Measurements from ENCODE around the gene OLA1. TPM values are rescaled to one million over a fixed set of nuclear protein-coding genes. Genes with fewer than 3 reads are reported as not detected.
A peak's percentile ranks its signal among the peaks of the same experiment; 100 is the strongest.

Gene OLA1
- total and polyA plus RNA-seq, 2 of the 13 experiments (the other 11 are each of a cell fraction or from before 2014, with no cell fraction given) = 153 to 241 TPM

DNA sequence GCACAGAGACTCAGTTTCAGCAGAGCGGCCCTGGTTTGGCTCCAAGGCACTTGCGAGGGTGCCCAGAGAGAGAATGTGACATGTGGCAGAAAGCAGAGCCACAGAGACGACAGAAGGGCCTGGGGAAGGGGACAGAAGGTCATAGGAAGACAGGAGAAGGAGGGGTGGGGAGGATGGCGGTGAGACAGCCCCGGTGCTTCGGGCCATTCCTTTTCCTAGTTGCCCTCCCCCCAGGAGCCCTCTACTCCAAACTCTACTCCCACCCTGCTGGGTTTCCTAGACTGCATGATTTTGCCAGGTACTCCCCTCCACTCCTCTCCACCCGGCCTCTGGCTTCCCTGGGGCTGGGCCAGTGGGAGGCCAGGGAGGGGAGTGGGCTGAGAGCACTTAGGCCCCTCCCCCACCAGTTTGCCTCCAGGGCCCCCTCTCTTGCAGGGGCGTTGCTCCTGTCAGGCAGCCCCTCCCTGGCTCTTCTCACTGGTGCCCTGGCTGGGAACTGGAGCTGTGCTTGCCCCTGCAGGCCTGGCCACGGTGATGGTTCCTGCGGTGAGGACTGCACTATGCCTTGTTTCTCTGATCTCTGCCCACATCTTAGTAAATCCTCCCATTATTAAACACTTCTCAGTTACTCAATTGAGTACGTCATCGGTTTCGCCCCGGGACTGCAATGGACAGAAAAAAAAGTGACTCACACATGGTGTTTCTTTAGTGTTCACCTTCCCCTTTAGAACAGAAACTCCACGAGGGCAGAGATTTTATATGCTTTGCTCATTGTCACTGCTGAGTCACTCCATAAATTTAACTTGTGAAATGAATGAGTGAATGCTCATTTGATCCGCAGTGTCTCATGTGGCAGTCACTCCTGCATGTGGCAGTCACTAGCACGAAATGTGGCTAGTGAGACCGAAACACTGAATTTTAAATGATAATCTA, 224.5 kb downstream of the OLA1 start (continued):
- 0 out of 2 replicates have a peak, but pooled peaks have one; percentile 43 for TF ChIP-seq ZNF879 (CRISPR knock-in tag; IDR thresholded peaks at IDR 0.05)
- TF ChIP-seq, protein P1, sequence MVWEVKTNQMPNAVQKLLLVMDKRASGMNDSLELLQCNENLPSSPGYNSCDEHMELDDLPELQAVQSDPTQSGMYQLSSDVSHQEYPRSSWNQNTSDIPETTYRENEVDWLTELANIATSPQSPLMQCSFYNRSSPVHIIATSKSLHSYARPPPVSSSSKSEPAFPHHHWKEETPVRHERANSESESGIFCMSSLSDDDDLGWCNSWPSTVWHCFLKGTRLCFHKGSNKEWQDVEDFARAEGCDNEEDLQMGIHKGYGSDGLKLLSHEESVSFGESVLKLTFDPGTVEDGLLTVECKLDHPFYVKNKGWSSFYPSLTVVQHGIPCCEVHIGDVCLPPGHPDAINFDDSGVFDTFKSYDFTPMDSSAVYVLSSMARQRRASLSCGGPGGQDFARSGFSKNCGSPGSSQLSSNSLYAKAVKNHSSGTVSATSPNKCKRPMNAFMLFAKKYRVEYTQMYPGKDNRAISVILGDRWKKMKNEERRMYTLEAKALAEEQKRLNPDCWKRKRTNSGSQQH (CRISPR knock-in tag; IDR thresholded peaks at IDR 0.05; ENCODE audit: low read depth) = 0 out of 2 replicates have a peak, but pooled peaks have one; percentile 40
- TF ChIP-seq ZNF782 (CRISPR knock-in tag; IDR thresholded peaks at IDR 0.05; ENCODE audit: borderline replicate concordance) = 0 out of 2 replicates have a peak, but pooled peaks have one; percentile 51
- TF ChIP-seq, protein P2, sequence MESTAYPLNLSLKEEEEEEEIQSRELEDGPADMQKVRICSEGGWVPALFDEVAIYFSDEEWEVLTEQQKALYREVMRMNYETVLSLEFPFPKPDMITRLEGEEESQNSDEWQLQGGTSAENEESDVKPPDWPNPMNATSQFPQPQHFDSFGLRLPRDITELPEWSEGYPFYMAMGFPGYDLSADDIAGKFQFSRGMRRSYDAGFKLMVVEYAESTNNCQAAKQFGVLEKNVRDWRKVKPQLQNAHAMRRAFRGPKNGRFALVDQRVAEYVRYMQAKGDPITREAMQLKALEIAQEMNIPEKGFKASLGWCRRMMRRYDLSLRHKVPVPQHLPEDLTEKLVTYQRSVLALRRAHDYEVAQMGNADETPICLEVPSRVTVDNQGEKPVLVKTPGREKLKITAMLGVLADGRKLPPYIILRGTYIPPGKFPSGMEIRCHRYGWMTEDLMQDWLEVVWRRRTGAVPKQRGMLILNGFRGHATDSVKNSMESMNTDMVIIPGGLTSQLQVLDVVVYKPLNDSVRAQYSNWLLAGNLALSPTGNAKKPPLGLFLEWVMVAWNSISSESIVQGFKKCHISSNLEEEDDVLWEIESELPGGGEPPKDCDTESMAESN (CRISPR knock-in tag; conservative IDR thresholded peaks at IDR 0.05) = peak; percentile 85; the same call in 1 of the 2 replicates
- TF ChIP-seq RBM39 (IDR thresholded peaks at IDR 0.05; ENCODE audit: low read depth, low read length, poor library complexity, severe bottlenecking) = peak; percentile 32
- TF ChIP-seq, protein P3, sequence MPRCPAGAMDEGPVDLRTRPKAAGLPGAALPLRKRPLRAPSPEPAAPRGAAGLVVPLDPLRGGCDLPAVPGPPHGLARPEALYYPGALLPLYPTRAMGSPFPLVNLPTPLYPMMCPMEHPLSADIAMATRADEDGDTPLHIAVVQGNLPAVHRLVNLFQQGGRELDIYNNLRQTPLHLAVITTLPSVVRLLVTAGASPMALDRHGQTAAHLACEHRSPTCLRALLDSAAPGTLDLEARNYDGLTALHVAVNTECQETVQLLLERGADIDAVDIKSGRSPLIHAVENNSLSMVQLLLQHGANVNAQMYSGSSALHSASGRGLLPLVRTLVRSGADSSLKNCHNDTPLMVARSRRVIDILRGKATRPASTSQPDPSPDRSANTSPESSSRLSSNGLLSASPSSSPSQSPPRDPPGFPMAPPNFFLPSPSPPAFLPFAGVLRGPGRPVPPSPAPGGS (CRISPR knock-in tag; IDR thresholded peaks at IDR 0.05) = 0 out of 2 replicates have a peak, but pooled peaks have one; percentile 22
- 0 out of 2 replicates have a peak, but pooled peaks have one; percentile 32 for TF ChIP-seq ZNF292 (CRISPR knock-in tag; IDR thresholded peaks at IDR 0.05; ENCODE audit: borderline replicate concordance, low read depth)
- TF ChIP-seq IRF2 (CRISPR knock-in tag; IDR thresholded peaks at IDR 0.05) = 0 out of 2 replicates have a peak, but pooled peaks have one; percentile 22
- peak; percentile 43; the same call in 1 of the 2 replicates for TF ChIP-seq JUN (CRISPR knock-in tag; IDR thresholded peaks at IDR 0.05)
- TF ChIP-seq ZNF747 (CRISPR knock-in tag; IDR thresholded peaks at IDR 0.05; ENCODE audit: borderline replicate concordance) = no peak
- TF ChIP-seq PAXIP1 (CRISPR knock-in tag; conservative IDR thresholded peaks at IDR 0.05) = peak; percentile 21; the same call in 1 of the 2 replicates
- peak; percentile 72; the same call in 1 of the 2 replicates for TF ChIP-seq ZSCAN25 (CRISPR knock-in tag; IDR thresholded peaks at IDR 0.05)
- TF ChIP-seq, protein P4, sequence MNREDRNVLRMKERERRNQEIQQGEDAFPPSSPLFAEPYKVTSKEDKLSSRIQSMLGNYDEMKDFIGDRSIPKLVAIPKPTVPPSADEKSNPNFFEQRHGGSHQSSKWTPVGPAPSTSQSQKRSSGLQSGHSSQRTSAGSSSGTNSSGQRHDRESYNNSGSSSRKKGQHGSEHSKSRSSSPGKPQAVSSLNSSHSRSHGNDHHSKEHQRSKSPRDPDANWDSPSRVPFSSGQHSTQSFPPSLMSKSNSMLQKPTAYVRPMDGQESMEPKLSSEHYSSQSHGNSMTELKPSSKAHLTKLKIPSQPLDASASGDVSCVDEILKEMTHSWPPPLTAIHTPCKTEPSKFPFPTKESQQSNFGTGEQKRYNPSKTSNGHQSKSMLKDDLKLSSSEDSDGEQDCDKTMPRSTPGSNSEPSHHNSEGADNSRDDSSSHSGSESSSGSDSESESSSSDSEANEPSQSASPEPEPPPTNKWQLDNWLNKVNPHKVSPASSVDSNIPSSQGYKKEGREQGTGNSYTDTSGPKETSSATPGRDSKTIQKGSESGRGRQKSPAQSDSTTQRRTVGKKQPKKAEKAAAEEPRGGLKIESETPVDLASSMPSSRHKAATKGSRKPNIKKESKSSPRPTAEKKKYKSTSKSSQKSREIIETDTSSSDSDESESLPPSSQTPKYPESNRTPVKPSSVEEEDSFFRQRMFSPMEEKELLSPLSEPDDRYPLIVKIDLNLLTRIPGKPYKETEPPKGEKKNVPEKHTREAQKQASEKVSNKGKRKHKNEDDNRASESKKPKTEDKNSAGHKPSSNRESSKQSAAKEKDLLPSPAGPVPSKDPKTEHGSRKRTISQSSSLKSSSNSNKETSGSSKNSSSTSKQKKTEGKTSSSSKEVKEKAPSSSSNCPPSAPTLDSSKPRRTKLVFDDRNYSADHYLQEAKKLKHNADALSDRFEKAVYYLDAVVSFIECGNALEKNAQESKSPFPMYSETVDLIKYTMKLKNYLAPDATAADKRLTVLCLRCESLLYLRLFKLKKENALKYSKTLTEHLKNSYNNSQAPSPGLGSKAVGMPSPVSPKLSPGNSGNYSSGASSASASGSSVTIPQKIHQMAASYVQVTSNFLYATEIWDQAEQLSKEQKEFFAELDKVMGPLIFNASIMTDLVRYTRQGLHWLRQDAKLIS (CRISPR knock-in tag; IDR thresholded peaks at IDR 0.05) = no peak

Data from HepG2 (cell line).